Activated T-helper 2 cell treated with anti-CD3 and anti-CD28 coated beads, Interferon-gamma antibody, Interleukin-2, Interleukin-4, amounts not matched to agents 10 μg/mL and 5 μg/mL and 100 μg/mL, durations not matched to agents 14 hours and 24 hours and 36 hours (primary cell): ENCODE results near the gene CUX1. TPM values are rescaled to one million over a fixed set of nuclear protein-coding genes. Genes with fewer than 3 reads are reported as not detected.

ENCODE experiments used
- DNase-seq: peaks from one replicate; pipeline ENCODE4 v3.0.0; 2021; ENCODE audit warnings: low spot score
- H3K27ac Mint-ChIP-seq: one replicate; pipeline ENCODE4 v1.8.0; 2021; ENCODE audit warnings: mixed read lengths
- H3K27me3 Mint-ChIP-seq: one replicate; pipeline ENCODE4 v1.8.0; 2021; ENCODE audit warnings: low read depth, mixed read lengths
- H3K36me3 Mint-ChIP-seq: one replicate; pipeline ENCODE4 v1.8.0; 2021; ENCODE audit warnings: low read depth, mixed read lengths
- H3K4me1 Mint-ChIP-seq: one replicate; pipeline ENCODE4 v1.8.0; 2021; ENCODE audit warnings: low read depth, mixed read lengths
- H3K4me3 Mint-ChIP-seq: one replicate; pipeline ENCODE4 v1.8.0; 2021; ENCODE audit warnings: low read depth, mild to moderate bottlenecking, moderate library complexity, mixed read lengths
- H3K9me3 Mint-ChIP-seq: one replicate; pipeline ENCODE4 v1.8.0; 2021; ENCODE audit warnings: mixed read lengths
- intact Hi-C: fragments of 100-400 bp; cut with micrococcal nuclease; formaldehyde crosslinking; loops from one replicate; pipeline ENCODE4 v1.15.1; 2023
- total RNA-seq: library from RNA; stranded (reverse); gene quantifications from 2 replicates; pipeline ENCODE4 v1.2.3, GENCODE V29; 2022

Gene CUX1
- total RNA-seq: 29.5 and 31.5 TPM in 2 replicates

GRCh38 chr7:101817471-101818286, at the start of gene CUX1:
Gene CUX1, plus strand, starts transcription at chr7:101817626. Its CDS starts 14 bp downstream, at chr7:101817640.
- H3K27me3 Mint-ChIP-seq: peaks cover 20% of the 10 kb centered on the region
- peak; percentile 13 for DNase-seq
- H3K4me1 Mint-ChIP-seq: peaks cover 13% of the 10 kb centered on the region
- no peak within 1 kb of the TSS for H3K27ac Mint-ChIP-seq
- intact Hi-C loops: loop anchor here (10.0 kb wide), 1 partner anchor 213 kb away; no protein-coding TSS in a partner anchor
- H3K9me3 Mint-ChIP-seq: no peaks in the 10 kb centered on the region
- H3K36me3 Mint-ChIP-seq: peaks cover 13% of the 10 kb centered on the region
- H3K4me3 Mint-ChIP-seq: peak within 1 kb of the TSS; percentile 67

GRCh38 chr7:101768280-101768679, 49.1 kb upstream of the CUX1 start:
- H3K36me3 Mint-ChIP-seq: no peaks in the 10 kb centered on the region
- H3K4me1 Mint-ChIP-seq: no peaks in the 10 kb centered on the region
- peaks cover 3% of the 10 kb centered on the region for H3K27me3 Mint-ChIP-seq
- H3K27ac Mint-ChIP-seq: no peak overlapping the region
- no peak overlapping the region for H3K4me3 Mint-ChIP-seq
- intact Hi-C loops: no loop called here
- no peak for DNase-seq
- H3K9me3 Mint-ChIP-seq: no peaks in the 10 kb centered on the region

- no peak overlapping the region for H3K27ac Mint-ChIP-seq
- intact Hi-C loops: no loop called here
- no peak for DNase-seq
Observed at GRCh38 chr7:101770466-101770865, 47.0 kb upstream of the CUX1 start.

GRCh38 chr7:101772508-101773211, 44.8 kb upstream of the CUX1 start:
- H3K27ac Mint-ChIP-seq: no peak overlapping the region
- no peak for DNase-seq
- peaks cover 3% of the 10 kb centered on the region for H3K27me3 Mint-ChIP-seq
- H3K9me3 Mint-ChIP-seq: no peaks in the 10 kb centered on the region
- H3K4me1 Mint-ChIP-seq: no peaks in the 10 kb centered on the region
- no peak overlapping the region for H3K4me3 Mint-ChIP-seq
- intact Hi-C loops: no loop called here
- H3K36me3 Mint-ChIP-seq: no peaks in the 10 kb centered on the region

More at GRCh38 chr7:101770466-101770865, 47.0 kb upstream of the CUX1 start:
- Mint-ChIP-seq H3K36me3 (no peaks in the 10 kb centered on the region), H3K27me3 (peaks cover 3% of the 10 kb centered on the region), H3K9me3 (no peaks in the 10 kb centered on the region), H3K4me3 (no peak overlapping the region), H3K4me1 (no peaks in the 10 kb centered on the region)

GRCh38 chr7:101775181-101775580, 42.2 kb upstream of the CUX1 start:
- Mint-ChIP-seq H3K27me3 (no peaks in the 10 kb centered on the region), H3K4me1 (no peaks in the 10 kb centered on the region), H3K4me3 (no peak overlapping the region), H3K9me3 (no peaks in the 10 kb centered on the region), H3K27ac (no peak overlapping the region), H3K36me3 (no peaks in the 10 kb centered on the region)
- DNase-seq: no peak
- intact Hi-C loops: no loop called here

GRCh38 chr7:101778026-101778580, 39.3 kb upstream of the CUX1 start:
- Mint-ChIP-seq H3K4me3 (no peak overlapping the region), H3K27ac (no peak overlapping the region), H3K36me3 (no peaks in the 10 kb centered on the region), H3K27me3 (no peaks in the 10 kb centered on the region), H3K9me3 (no peaks in the 10 kb centered on the region), H3K4me1 (no peaks in the 10 kb centered on the region)
- intact Hi-C loops: no loop called here
- DNase-seq: no peak

- no peak overlapping the region for H3K4me3 Mint-ChIP-seq
- H3K36me3 Mint-ChIP-seq: no peaks in the 10 kb centered on the region
- no peak overlapping the region for H3K27ac Mint-ChIP-seq
- peaks cover under 1% of the 10 kb centered on the region for H3K4me1 Mint-ChIP-seq
- peaks cover 6% of the 10 kb centered on the region for H3K27me3 Mint-ChIP-seq
- no peaks in the 10 kb centered on the region for H3K9me3 Mint-ChIP-seq
- intact Hi-C loops: no loop called here
- DNase-seq: no peak
Observed at GRCh38 chr7:101779267-101779666, 38.2 kb upstream of the CUX1 start.

- Mint-ChIP-seq H3K9me3 (no peaks in the 10 kb centered on the region), H3K27me3 (peaks cover 14% of the 10 kb centered on the region), H3K4me3 (no peak overlapping the region), H3K4me1 (peaks cover 3% of the 10 kb centered on the region), H3K36me3 (no peaks in the 10 kb centered on the region), H3K27ac (no peak overlapping the region)
- no peak for DNase-seq
- intact Hi-C loops: no loop called here
Observed at GRCh38 chr7:101780281-101780680, 37.1 kb upstream of the CUX1 start.

- intact Hi-C loops: no loop called here
- Mint-ChIP-seq H3K27ac (no peak overlapping the region), H3K27me3 (peaks cover 14% of the 10 kb centered on the region), H3K36me3 (no peaks in the 10 kb centered on the region), H3K9me3 (no peaks in the 10 kb centered on the region), H3K4me1 (peaks cover 3% of the 10 kb centered on the region), H3K4me3 (no peak overlapping the region)
- DNase-seq: no peak
Observed at GRCh38 chr7:101781439-101781838, 36.0 kb upstream of the CUX1 start.

- intact Hi-C loops: no loop called here
Observed at GRCh38 chr7:101782476-101782875, 35.0 kb upstream of the CUX1 start.

GRCh38 chr7:101782896-101783295, 34.5 kb upstream of the CUX1 start:
- Mint-ChIP-seq H3K36me3 (no peaks in the 10 kb centered on the region), H3K27ac (no peak overlapping the region), H3K9me3 (no peaks in the 10 kb centered on the region), H3K4me3 (no peak overlapping the region), H3K4me1 (peaks cover 3% of the 10 kb centered on the region), H3K27me3 (peaks cover 14% of the 10 kb centered on the region)
- intact Hi-C loops: no loop called here
- DNase-seq: no peak

More at GRCh38 chr7:101782476-101782875, 35.0 kb upstream of the CUX1 start:
- Mint-ChIP-seq H3K36me3 (no peaks in the 10 kb centered on the region), H3K4me3 (no peak overlapping the region), H3K4me1 (peaks cover 3% of the 10 kb centered on the region), H3K27me3 (peaks cover 14% of the 10 kb centered on the region), H3K27ac (no peak overlapping the region), H3K9me3 (no peaks in the 10 kb centered on the region)
- DNase-seq: no peak

- H3K36me3 Mint-ChIP-seq: no peaks in the 10 kb centered on the region
- peaks cover 14% of the 10 kb centered on the region for H3K27me3 Mint-ChIP-seq
- no peak for DNase-seq
- no peak overlapping the region for H3K27ac Mint-ChIP-seq
- peaks cover 3% of the 10 kb centered on the region for H3K4me1 Mint-ChIP-seq
- H3K9me3 Mint-ChIP-seq: no peaks in the 10 kb centered on the region
- intact Hi-C loops: no loop called here
- no peak overlapping the region for H3K4me3 Mint-ChIP-seq
Observed at GRCh38 chr7:101783381-101784181, 33.8 kb upstream of the CUX1 start.
